ENCODE results near the gene FAM219B.

Gene FAM219B

GRCh38 chr15:74907163-74907870 lies 666 bp upstream of the FAM219B start:
- H3K4me3 ChIP-seq (ENCODE audit: insufficient read depth, low read length, poor library complexity, severe bottlenecking): peak overlapping the region; percentile 96
- H3K27ac ChIP-seq (ENCODE audit: low read depth, low read length): peak overlapping the region; percentile 56
- peak overlapping the region; percentile 67 for H3K4me2 ChIP-seq (ENCODE audit: low read depth, low read length, poor library complexity, severe bottlenecking)
- H3K9me2 ChIP-seq (replicated peaks; ENCODE audit: insufficient read depth, low read length): no peaks in the 10 kb centered on the region
- no peaks in the 10 kb centered on the region for H3K9me3 ChIP-seq (ENCODE audit: insufficient read depth, low read length)
- no peaks in the 10 kb centered on the region for H3K27me3 ChIP-seq (ENCODE audit: low read length)
- peak overlapping the region; percentile 98 for H2AFZ ChIP-seq (ENCODE audit: low read depth, low read length, severe bottlenecking)
- H3K36me3 ChIP-seq (ENCODE audit: low read length): no peaks in the 10 kb centered on the region
- peaks cover 10% of the 10 kb centered on the region; the same call in 1 of the 2 replicates for H3F3A ChIP-seq (ENCODE audit: insufficient read depth)
- H3K9ac ChIP-seq (ENCODE audit: low read length): peak overlapping the region; percentile 96
- no peak for TF ChIP-seq EZH2phosphoT487 (conservative IDR thresholded peaks at IDR 0.05; ENCODE audit: low read length)
- no peak for TF ChIP-seq CTCF (IDR thresholded peaks at IDR 0.05; ENCODE audit: insufficient read depth, low read length, poor library complexity, severe bottlenecking)
- peaks cover 5% of the 10 kb centered on the region; the same call in 1 of the 2 replicates for H3K79me2 ChIP-seq (ENCODE audit: insufficient read depth, low read length)
- no peaks in the 10 kb centered on the region for H4K20me1 ChIP-seq (ENCODE audit: low read depth, low read length)

- peak overlapping the region; percentile 96 for H3K9ac ChIP-seq (ENCODE audit: low read length)
- no peaks in the 10 kb centered on the region for H3K36me3 ChIP-seq (ENCODE audit: low read length)
- TF ChIP-seq CTCF (IDR thresholded peaks at IDR 0.05; ENCODE audit: insufficient read depth, low read length, poor library complexity, severe bottlenecking) (no peak), EZH2phosphoT487 (conservative IDR thresholded peaks at IDR 0.05; ENCODE audit: low read length) (no peak)
- no peaks in the 10 kb centered on the region for H3K27me3 ChIP-seq (ENCODE audit: low read length)
- peak overlapping the region; percentile 98 for H2AFZ ChIP-seq (ENCODE audit: low read depth, low read length, severe bottlenecking)
- H3K27ac ChIP-seq (ENCODE audit: low read depth, low read length): peak overlapping the region; percentile 56
- peaks cover 5% of the 10 kb centered on the region; the same call in 1 of the 2 replicates for H3K79me2 ChIP-seq (ENCODE audit: insufficient read depth, low read length)
- no peaks in the 10 kb centered on the region for H3K9me2 ChIP-seq (replicated peaks; ENCODE audit: insufficient read depth, low read length)
- H3K9me3 ChIP-seq (ENCODE audit: insufficient read depth, low read length): no peaks in the 10 kb centered on the region
- H3F3A ChIP-seq (ENCODE audit: insufficient read depth): peaks cover 14% of the 10 kb centered on the region
- H3K4me3 ChIP-seq (ENCODE audit: insufficient read depth, low read length, poor library complexity, severe bottlenecking): peak overlapping the region; percentile 96
- no peaks in the 10 kb centered on the region for H4K20me1 ChIP-seq (ENCODE audit: low read depth, low read length)
- H3K4me2 ChIP-seq (ENCODE audit: low read depth, low read length, poor library complexity, severe bottlenecking): peak overlapping the region; percentile 67
Observed at GRCh38 chr15:74906067-74906449, 593 bp downstream of the FAM219B start.

- no peak overlapping the region for H3K27ac ChIP-seq (ENCODE audit: low read depth, low read length)
Observed at GRCh38 chr15:74904190-74904805, 2.4 kb downstream of the FAM219B start.

More at GRCh38 chr15:74904190-74904805, 2.4 kb downstream of the FAM219B start:
- no peak overlapping the region for H3K4me2 ChIP-seq (ENCODE audit: low read depth, low read length, poor library complexity, severe bottlenecking)
- TF ChIP-seq CTCF (IDR thresholded peaks at IDR 0.05; ENCODE audit: insufficient read depth, low read length, poor library complexity, severe bottlenecking) (no peak), EZH2phosphoT487 (conservative IDR thresholded peaks at IDR 0.05; ENCODE audit: low read length) (no peak)
- peaks cover 5% of the 10 kb centered on the region; the same call in 1 of the 2 replicates for H3K79me2 ChIP-seq (ENCODE audit: insufficient read depth, low read length)
- H3K4me3 ChIP-seq (ENCODE audit: insufficient read depth, low read length, poor library complexity, severe bottlenecking): no peak overlapping the region
- H3K27me3 ChIP-seq (ENCODE audit: low read length): no peaks in the 10 kb centered on the region
- H3K36me3 ChIP-seq (ENCODE audit: low read length): no peaks in the 10 kb centered on the region
- H3K9me3 ChIP-seq (ENCODE audit: insufficient read depth, low read length): no peaks in the 10 kb centered on the region
- H4K20me1 ChIP-seq (ENCODE audit: low read depth, low read length): no peaks in the 10 kb centered on the region
- no peaks in the 10 kb centered on the region for H3K9me2 ChIP-seq (replicated peaks; ENCODE audit: insufficient read depth, low read length)
- H2AFZ ChIP-seq (ENCODE audit: low read depth, low read length, severe bottlenecking): no peak overlapping the region
- H3F3A ChIP-seq (ENCODE audit: insufficient read depth): peaks cover 14% of the 10 kb centered on the region
- no peak overlapping the region for H3K9ac ChIP-seq (ENCODE audit: low read length)

All from SU-DHL-6 (cell line).